Stomach smooth muscle (tissue), 2 donors: ENCODE measurements around the gene PDE9A.

ENCODE experiments used
- H3K27ac ChIP-seq: one replicate; pipeline ENCODE4 v1.7.0; 2013; ENCODE audit warnings: mild to moderate bottlenecking, low read length, inconsistent platforms
- H3K27me3 ChIP-seq, 2 donors: one replicate each; pipeline ENCODE4 v1.7.0; 2013; ENCODE audit warnings: low read length in 2 of 2; ENCODE audit not compliant: insufficient read depth in 2 of 2, control insufficient read depth in 1 of 2
- H3K36me3 ChIP-seq, 2 donors: one replicate each; pipeline ENCODE4 v1.7.0; 2013; ENCODE audit warnings: low read length in 2 of 2; ENCODE audit not compliant: control insufficient read depth in 2 of 2, insufficient read depth in 2 of 2
- H3K4me1 ChIP-seq: one replicate; pipeline ENCODE4 v1.7.0; 2013; ENCODE audit warnings: low read length; ENCODE audit not compliant: control insufficient read depth, insufficient read depth
- H3K4me3 ChIP-seq, 2 donors: one replicate each; pipeline ENCODE4 v1.7.0; 2013; ENCODE audit warnings: low read length in 2 of 2
- H3K9ac ChIP-seq, 2 donors: one replicate each; pipeline ENCODE4 v1.7.0; 2013; ENCODE audit warnings: low read length in 2 of 2, mild to moderate bottlenecking in 1 of 2
- H3K9me3 ChIP-seq, 2 donors: one replicate each; pipeline ENCODE4 v1.7.0; 2013; ENCODE audit warnings: low read length in 2 of 2; ENCODE audit not compliant: control insufficient read depth in 2 of 2
- donor health status: healthy.
- donor health status: Pancreatic carcinoma.

Gene PDE9A

DNA sequence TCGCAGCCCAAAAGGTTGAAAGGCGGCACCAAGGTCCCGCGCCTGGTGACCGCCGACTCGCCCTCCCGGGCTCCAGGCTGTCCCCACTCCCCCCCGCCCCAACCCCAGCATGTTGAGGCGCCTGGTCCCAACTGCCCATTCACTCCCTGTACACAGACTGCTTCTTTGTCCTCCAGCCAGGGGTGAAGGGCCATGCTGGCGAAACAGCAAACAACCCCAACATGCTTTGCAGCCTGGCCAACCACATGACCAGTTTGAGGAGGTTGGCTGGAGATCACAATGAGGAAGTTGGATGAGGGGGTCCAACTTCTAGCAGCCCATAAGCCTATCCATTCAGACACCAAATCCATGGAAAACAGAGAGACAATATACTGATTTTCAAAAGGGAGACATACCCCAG, 13.5 kb downstream of the PDE9A start:
- Histone ChIP-seq H3K27ac (no peak overlapping the region), H3K36me3 (peaks cover 10 to 18% of the 10 kb centered on the region in 2 donors), H3K9ac (no peak overlapping the region), H3K27me3 (no peaks in the 10 kb centered on the region), H3K4me3 (no peak overlapping the region), H3K9me3 (no peaks in the 10 kb centered on the region), H3K4me1 (peaks cover 28% of the 10 kb centered on the region)

DNA sequence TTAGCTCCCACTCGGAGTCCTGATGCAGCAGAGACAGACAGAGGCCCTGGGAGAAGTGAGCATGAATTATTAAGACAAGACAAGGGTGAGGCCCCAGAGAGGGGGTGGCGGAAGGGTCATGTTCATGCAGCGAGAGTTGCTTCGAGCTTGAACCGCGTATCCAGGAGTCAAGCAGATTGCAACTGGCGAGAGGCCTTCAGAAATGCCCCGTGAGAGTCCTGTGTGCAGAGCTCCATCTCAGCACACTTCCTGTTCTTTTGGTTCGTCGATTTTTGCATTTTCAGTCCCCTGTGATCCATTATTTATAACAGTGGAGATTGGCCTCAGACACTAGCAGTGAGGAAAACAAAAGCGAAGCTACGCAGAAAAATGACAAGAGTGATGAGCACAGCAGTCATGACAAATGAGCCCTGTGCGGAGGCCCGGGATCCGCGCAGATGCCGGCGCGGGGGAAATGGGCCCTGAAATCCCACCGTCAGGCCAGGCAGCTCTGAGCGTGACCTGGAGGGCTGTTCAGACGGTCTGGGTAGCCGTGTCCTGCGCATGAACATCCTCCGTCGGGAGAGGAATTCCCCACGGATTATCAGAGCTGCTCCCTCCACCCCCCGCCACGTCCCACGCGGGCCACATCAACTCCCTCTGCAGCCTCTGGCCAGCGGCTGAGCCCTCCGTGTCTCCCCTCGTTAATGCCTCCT, 15.0 kb downstream of the PDE9A start:
- Histone ChIP-seq H3K9ac (no peak overlapping the region), H3K9me3 (no peaks in the 10 kb centered on the region), H3K36me3 (peaks cover 3 to 9% of the 10 kb centered on the region in 2 donors), H3K4me3 (peak overlapping the region in 1 of 2 donors; percentile 49), H3K27me3 (no peaks in the 10 kb centered on the region), H3K4me1 (peaks cover 26% of the 10 kb centered on the region), H3K27ac (peak overlapping the region; percentile 6)

DNA sequence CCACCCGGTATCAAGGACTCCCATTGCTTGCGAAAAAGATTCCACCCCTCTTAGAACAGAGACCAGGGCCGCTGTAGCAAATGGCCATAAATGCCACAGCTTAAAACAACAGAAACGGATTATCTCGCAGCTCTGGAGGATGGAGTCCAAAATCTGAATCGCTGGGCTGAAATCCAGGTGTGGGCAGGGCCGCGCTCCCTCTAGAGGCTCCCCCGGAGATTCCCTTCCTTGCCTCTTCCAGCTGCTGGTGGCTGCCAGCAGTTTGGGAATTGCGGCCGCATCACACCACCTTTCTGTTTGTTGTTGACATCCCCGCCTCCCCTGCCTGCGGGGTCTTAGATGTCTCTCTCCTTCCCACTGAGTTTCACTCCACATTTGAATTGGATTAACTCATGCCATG, 15.6 kb downstream of the PDE9A start:
- Histone ChIP-seq H3K27me3 (no peaks in the 10 kb centered on the region), H3K27ac (no peak overlapping the region), H3K4me3 (peak overlapping the region in 1 of 2 donors; percentile 49), H3K9me3 (no peaks in the 10 kb centered on the region), H3K9ac (no peak overlapping the region), H3K36me3 (peaks cover 3 to 9% of the 10 kb centered on the region in 2 donors), H3K4me1 (peaks cover 26% of the 10 kb centered on the region)

DNA sequence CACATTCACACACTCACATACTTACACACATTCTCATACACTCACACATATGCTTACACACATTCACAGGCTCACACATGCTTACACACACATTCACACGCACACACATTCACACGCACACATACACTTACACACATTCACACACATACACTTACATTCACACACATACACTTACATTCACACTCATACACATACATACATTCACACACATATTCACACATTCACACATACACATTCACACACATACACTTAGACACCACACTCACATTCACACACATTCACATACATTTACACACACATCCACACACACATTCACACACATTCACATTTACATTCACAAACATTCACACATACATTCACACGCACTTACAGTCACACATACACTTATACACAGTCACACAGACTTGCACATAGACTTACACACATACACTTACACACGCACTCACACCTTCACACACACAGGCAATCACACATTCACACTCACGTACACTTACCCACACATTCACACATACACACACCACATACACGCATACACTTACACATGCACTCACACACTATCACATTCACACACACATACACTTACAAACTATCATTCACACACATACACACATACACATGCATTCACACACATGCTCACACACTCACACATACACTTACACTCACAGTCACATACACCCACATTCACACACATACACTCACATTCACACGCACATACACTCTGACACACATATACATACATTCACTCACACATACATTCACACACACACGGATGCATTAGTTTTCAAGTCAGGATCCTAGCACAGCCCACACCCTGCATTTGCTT, 16.8 kb downstream of the PDE9A start:
- H3K36me3 ChIP-seq, result peaks cover 3 to 9% of the 10 kb centered on the region in 2 donors
- no peaks in the 10 kb centered on the region for H3K9me3 ChIP-seq
- no peak overlapping the region for H3K9ac ChIP-seq
- H3K4me1 ChIP-seq, result peaks cover 36% of the 10 kb centered on the region
- no peak overlapping the region for H3K4me3 ChIP-seq
- no peak overlapping the region for H3K27ac ChIP-seq
- no peaks in the 10 kb centered on the region for H3K27me3 ChIP-seq

DNA sequence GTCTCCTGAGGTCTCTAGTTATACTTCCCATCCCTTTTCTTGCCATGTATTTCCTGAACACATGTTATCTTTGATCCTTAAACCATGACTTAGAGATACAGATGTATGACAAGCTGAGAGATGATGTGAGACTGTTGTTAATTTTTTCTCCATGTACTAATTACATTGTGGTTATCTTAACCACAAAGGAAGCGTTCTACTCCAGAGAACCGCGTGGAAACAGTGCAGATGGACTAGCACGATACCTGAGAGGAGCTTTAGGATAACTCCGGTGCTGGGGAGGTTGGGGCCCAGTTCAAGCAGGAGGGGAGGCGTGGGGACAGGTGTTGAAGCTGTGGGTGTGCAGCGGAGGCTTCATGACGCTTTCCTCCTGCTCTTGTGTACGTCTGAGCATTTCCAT, 17.5 kb downstream of the PDE9A start:
- Histone ChIP-seq H3K9me3 (no peaks in the 10 kb centered on the region), H3K4me3 (no peak overlapping the region), H3K36me3 (peaks cover 3 to 9% of the 10 kb centered on the region in 2 donors), H3K9ac (no peak overlapping the region), H3K4me1 (peaks cover 34% of the 10 kb centered on the region), H3K27ac (no peak overlapping the region), H3K27me3 (no peaks in the 10 kb centered on the region)

DNA sequence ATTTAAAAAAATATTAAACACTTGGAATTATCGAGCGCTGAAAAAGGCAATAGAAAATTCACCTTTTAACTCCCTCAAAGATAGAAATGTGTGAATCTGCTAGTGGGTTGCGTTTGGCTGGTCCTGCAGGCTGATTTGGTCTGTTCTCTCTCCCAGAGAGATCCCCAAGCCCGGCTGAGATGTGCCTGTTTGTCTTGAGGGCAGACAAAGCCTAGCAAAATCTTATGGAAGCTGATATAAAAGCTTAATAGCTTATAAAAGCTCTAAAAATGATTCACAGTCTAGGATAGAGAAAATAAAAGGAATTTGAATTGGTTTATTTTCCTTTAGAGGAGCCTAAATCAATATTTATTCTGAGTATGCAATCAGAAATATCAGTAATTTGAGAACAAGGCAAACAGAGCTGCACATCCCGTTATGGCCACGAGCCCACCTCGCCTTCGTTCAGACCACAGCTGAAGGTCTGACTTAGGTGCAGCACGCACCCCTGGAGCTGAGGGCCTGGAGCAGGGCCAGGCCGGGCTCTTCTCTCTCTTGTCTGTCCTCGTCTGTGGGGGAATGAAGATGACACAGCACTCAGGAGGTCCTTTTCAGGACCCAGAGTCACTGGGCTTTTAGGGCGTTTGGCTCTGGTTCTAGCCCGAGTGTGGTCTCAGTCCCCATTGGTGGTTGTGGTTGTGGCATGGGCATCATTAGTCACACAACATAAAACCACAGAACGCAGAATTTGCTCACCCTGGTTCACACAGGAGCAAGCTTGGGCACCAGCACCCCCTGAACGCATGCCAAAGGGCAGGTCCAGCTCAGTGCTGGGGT, 18.6 kb downstream of the PDE9A start:
- Histone ChIP-seq H3K9me3 (no peaks in the 10 kb centered on the region), H3K9ac (no peak overlapping the region), H3K4me3 (peak overlapping the region in 1 of 2 donors; percentile 3), H3K4me1 (peaks cover 30% of the 10 kb centered on the region), H3K27ac (no peak overlapping the region), H3K36me3 (peaks cover 3 to 9% of the 10 kb centered on the region in 2 donors), H3K27me3 (no peaks in the 10 kb centered on the region)

GRCh38 chr21:42672699-42673458, 19.5 kb downstream of the PDE9A start:
- Histone ChIP-seq H3K4me1 (peaks cover 31% of the 10 kb centered on the region), H3K27me3 (no peaks in the 10 kb centered on the region), H3K9me3 (no peaks in the 10 kb centered on the region), H3K27ac (peak overlapping the region; percentile 75), H3K9ac (no peak overlapping the region), H3K36me3 (peaks cover 3 to 9% of the 10 kb centered on the region in 2 donors), H3K4me3 (peak overlapping the region in 1 of 2 donors; percentile 3)

DNA sequence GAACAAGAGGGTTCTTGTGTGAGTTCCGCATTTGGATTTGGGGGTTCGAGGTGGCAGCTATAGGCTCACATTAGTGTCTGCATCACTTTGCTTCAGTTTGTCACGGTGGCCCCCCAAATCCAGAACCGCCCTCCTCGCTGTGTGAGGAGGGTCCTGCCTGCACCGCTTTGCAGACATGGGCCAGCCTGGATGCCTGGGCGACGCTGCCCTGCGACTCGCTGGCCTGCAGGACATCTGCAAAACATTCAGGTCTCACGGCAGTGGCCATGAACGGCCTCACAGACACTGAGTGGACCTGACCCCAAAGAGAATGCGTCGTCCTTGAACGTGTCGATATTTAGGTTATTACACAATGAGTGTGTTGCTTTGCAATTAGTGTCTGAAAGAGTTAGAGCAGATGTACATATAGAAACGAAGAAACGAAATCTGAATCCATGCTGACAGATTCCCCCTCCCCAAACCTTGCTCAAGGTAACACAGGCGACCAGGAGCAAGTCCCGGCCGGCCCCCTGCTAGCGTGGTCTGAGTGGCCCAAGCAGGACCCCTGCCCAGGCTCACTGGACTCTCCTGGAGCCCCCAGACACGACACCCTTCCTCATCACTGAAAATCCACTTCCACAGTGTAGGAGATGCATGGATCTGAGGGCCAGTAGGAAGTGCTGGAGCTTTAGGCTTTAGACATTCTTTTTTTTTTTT, 20.4 kb downstream of the PDE9A start:
- H3K9me3 ChIP-seq, result no peaks in the 10 kb centered on the region
- H3K27me3 ChIP-seq, result no peaks in the 10 kb centered on the region
- H3K4me1 ChIP-seq, result peaks cover 29% of the 10 kb centered on the region
- H3K36me3 ChIP-seq, result peaks cover 3 to 9% of the 10 kb centered on the region in 2 donors
- peak overlapping the region; percentile 47 to 58 for H3K9ac ChIP-seq
- H3K27ac ChIP-seq, result peak overlapping the region; percentile 75
- H3K4me3 ChIP-seq, result peak overlapping the region in 1 of 2 donors; percentile 76

DNA sequence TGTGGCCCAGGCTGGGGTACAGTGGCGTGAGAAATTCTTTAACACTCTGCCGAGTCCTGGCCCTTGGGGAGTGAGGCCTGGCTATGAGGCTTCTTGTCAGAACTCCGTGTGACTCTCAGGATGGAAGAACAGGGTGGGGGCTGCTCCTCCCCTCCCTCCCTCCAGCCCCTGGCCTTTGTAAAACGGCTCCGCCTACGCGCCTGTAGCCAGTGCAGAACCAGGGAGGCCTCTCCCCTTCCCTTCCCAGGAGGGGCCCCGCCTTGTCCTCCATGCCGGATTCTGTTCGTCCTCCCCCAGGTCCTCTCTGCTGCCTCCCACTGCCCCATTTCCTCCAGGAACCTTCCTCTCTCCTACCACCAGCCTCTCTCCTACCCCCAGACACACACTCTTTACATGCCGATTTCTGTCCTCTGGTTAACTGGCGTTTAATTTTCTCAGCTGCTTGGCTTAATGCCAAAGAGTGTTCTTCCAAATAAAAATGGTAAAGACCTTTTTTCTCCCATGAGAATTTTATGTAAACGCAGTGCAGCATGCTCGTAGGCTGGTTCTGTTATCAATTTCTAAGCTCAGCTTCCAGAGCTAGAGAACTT, 21.0 kb downstream of the PDE9A start:
- peak overlapping the region; percentile 52 to 76 for H3K4me3 ChIP-seq

More for the DNA sequence above, 21.0 kb downstream of the PDE9A start:
- no peaks in the 10 kb centered on the region for H3K9me3 ChIP-seq
- peaks cover 3 to 9% of the 10 kb centered on the region in 2 donors for H3K36me3 ChIP-seq
- H3K27ac ChIP-seq, result peak overlapping the region; percentile 75
- no peaks in the 10 kb centered on the region for H3K27me3 ChIP-seq
- peaks cover 24% of the 10 kb centered on the region for H3K4me1 ChIP-seq
- peak overlapping the region; percentile 58 to 68 for H3K9ac ChIP-seq
